Posterior cingulate gyrus (tissue), 11 donors: ENCODE measurements around the gene GTPBP6.
A peak's percentile ranks its signal among the peaks of the same experiment; 100 is the strongest.
"Not testable (repeated sequence)": the region's sequence is repeated elsewhere in the genome, so short reads cannot be mapped to it uniquely, and the experiment has no call there.

ENCODE experiments used
- DNase-seq, 10 donors: peaks; one replicate each; pipeline versions ENCODE4 v3.0.0 to v3.0.0-alpha.2; 2020 to 2021; ENCODE audit warnings: mixed read lengths in 3 of 10
- intact Hi-C: fragments of 100-400 bp; cut with DNase I; formaldehyde crosslinking; loops from one replicate; pipeline ENCODE4 v1.15.1; 2023

The GTPBP6 gene

GRCh38 chrX:338281-338835 is 19.8 kb upstream of the GTPBP6 start:
- peak in 4 of 10 donors; percentile 25 to 78 (median 71) for DNase-seq
- intact Hi-C loops: no loop called here

- intact Hi-C loops: no loop called here
- peak in 4 of 10 donors; percentile 20 to 69 (median 46) for DNase-seq
These were observed 18.8 kb upstream of the GTPBP6 start for GRCh38 chrX:337331-337831.

- peak in 4 of 10 donors; percentile 11 to 71 (median 50) for DNase-seq
- intact Hi-C loops: no loop called here
These were observed 17.6 kb upstream of the GTPBP6 start for GRCh38 chrX:336227-336626.

- intact Hi-C loops: no loop called here
- DNase-seq: peak in 3 of 10 donors; percentile 14 to 65 (median 60)
These were observed 17.2 kb upstream of the GTPBP6 start for GRCh38 chrX:335758-336155.

GRCh38 chrX:334971-335757 is 16.6 kb upstream of the GTPBP6 start:
- intact Hi-C loops: no loop called here
- DNase-seq: peak in 4 of 10 donors; percentile 26 to 85 (median 72)

GRCh38 chrX:334331-334891 is 15.8 kb upstream of the GTPBP6 start:
- DNase-seq: peak in 4 of 10 donors; percentile 25 to 83 (median 68)
- intact Hi-C loops: no loop called here

- DNase-seq: peak in 4 of 10 donors; percentile 24 to 78 (median 61)
- intact Hi-C loops: no loop called here
These were observed 15.2 kb upstream of the GTPBP6 start for GRCh38 chrX:333611-334311.

GRCh38 chrX:332916-333610 is 14.5 kb upstream of the GTPBP6 start:
- intact Hi-C loops: no loop called here
- DNase-seq: peak in 5 of 10 donors; percentile 3 to 70 (median 61)

- intact Hi-C loops: no loop called here
- DNase-seq: peak in 4 of 10 donors; percentile 3 to 46 (median 34)
These were observed 13.9 kb upstream of the GTPBP6 start for GRCh38 chrX:332496-332860.

GRCh38 chrX:331825-332495 is 13.4 kb upstream of the GTPBP6 start:
- DNase-seq: peak in 5 of 10 donors; percentile 2 to 81 (median 44)
- intact Hi-C loops: no loop called here

GRCh38 chrX:331151-331824 is 12.7 kb upstream of the GTPBP6 start:
- DNase-seq: peak in 6 of 10 donors; percentile 5 to 84 (median 40)
- intact Hi-C loops: no loop called here

- intact Hi-C loops: no loop called here
- peak in 4 of 10 donors; percentile 4 to 61 (median 40) for DNase-seq
These were observed 12.1 kb upstream of the GTPBP6 start for GRCh38 chrX:330726-331150.

- intact Hi-C loops: not testable (repeated sequence)
- DNase-seq: peak in 4 of 10 donors; percentile 3 to 49 (median 20)
These were observed 11.6 kb upstream of the GTPBP6 start for GRCh38 chrX:330141-330725.

GRCh38 chrX:329291-329910 is 10.8 kb upstream of the GTPBP6 start:
- peak in 6 of 10 donors; percentile 3 to 54 (median 21) for DNase-seq
- intact Hi-C loops: no loop called here

- peak in 5 of 10 donors; percentile 8 to 82 (median 57) for DNase-seq
- intact Hi-C loops: no loop called here
These were observed 9.1 kb upstream of the GTPBP6 start for GRCh38 chrX:327660-328126.

GRCh38 chrX:324664-325063 is 6.1 kb upstream of the GTPBP6 start:
- intact Hi-C loops: not testable (repeated sequence)
- peak in 7 of 10 donors; percentile 2 to 63 (median 16) for DNase-seq

- DNase-seq: peak in 7 of 10 donors; percentile 26 to 88 (median 35)
- intact Hi-C loops: no loop called here
These were observed 5.4 kb upstream of the GTPBP6 start for GRCh38 chrX:323721-324628.
